Right atrium auricular region (tissue), 2 donors: ENCODE measurements around the gene GPR35. TPM values are rescaled to one million over a fixed set of nuclear protein-coding genes. Genes with fewer than 3 reads are reported as not detected.

Experiments
- DNase-seq: peaks from one replicate; pipeline ENCODE4 v3.0.0-alpha.2; 2019; ENCODE audit warnings: low spot score
- H3K27ac ChIP-seq, 2 donors: fragments of 200-600 bp; sonication (generic); 1 replicate in 1 of 2; 2 replicates in 1 of 2; pipeline ENCODE4 v1.5.1; 2016 to 2019
- H3K27me3 ChIP-seq, 2 donors: fragments of 200-600 bp; sonication (generic); one replicate each; pipeline versions ENCODE4 v1.5.1 to v1.6.0; 2017 to 2019
- H3K36me3 ChIP-seq: fragments of 200-600 bp; sonication (generic); one replicate; pipeline ENCODE4 v1.5.1; 2016
- H3K4me1 ChIP-seq, 2 donors: fragments of 200-600 bp; sonication (generic); one replicate each; pipeline versions ENCODE4 v1.5.1 to v1.6.0; 2017 to 2019
- H3K4me3 ChIP-seq, 2 donors: fragments of 200-600 bp; sonication (generic); 1 replicate in 1 of 2; 2 replicates in 1 of 2; pipeline ENCODE4 v1.5.1; 2017 to 2019; ENCODE audit warnings: mild to moderate bottlenecking in 1 of 2, moderate library complexity in 1 of 2
- H3K9me3 ChIP-seq, 2 donors: fragments of 200-600 bp; sonication (generic); one replicate each; pipeline ENCODE4 v1.5.1; 2019
- total RNA-seq, 2 donors: library from RNA; depleted of rRNA; stranded (reverse); fragments of >200 nt; gene quantifications; one replicate each; pipeline ENCODE4 v1.1.0, GENCODE V29; 2016
- TF ChIP-seq, protein P1 (sequence below), 2 donors: fragments of 200-600 bp; sonication (generic); IDR thresholded peaks; one replicate each; pipeline ENCODE4 v1.5.1; 2019; ENCODE audit warnings: antibody characterized with exemption in 2 of 2

GPR35 gene
- total RNA-seq, 2 donors from 2014 or later: 0.56 to 0.86 TPM

DNA sequence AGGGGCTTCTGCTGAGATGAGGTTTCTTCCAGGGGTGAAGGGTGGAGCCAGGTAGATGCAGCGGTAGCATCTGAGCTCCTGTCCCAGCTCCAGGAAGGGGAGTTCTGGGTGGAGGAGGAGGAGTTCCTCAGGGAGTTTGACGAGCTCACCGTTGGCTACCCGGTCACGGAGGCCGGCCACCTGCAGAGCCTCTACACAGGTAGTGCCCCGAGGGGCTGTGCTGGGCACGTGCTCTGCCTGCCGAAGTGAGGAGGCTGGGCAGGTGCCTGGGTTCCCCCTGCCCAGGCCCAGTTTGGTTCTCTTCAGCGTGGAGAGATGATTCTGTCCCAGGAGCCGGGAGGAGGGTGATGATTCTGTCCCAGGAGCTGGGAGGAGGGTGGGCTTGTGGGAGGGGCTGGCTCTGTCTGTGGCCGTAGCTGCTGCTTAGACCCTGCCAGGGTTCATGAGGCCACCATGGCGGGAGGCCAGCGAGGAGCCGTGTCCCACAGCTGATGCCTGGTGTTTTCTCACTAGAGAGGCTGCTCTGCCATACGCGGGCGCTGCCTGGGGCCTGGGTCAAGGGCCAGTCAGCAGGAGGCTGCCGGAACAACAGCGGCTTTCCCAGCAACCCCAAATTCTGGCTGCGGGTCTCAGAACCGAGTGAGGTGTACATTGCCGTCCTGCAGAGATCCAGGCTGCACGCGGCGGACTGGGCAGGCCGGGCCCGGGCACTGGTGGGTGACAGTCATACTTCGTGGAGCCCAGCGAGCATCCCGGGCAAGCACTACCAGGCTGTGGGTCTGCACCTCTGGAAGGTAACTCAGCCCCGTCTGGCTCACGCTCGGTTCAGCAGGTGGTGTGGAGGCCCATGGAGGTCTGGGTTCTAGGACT, 30.5 kb upstream of the GPR35 start:
- no peaks in the 10 kb centered on the region for H3K27me3 ChIP-seq
- peak overlapping the region; percentile 29 to 69 for H3K27ac ChIP-seq
- H3K36me3 ChIP-seq: peaks cover 27% of the 10 kb centered on the region
- TF ChIP-seq, protein P1, sequence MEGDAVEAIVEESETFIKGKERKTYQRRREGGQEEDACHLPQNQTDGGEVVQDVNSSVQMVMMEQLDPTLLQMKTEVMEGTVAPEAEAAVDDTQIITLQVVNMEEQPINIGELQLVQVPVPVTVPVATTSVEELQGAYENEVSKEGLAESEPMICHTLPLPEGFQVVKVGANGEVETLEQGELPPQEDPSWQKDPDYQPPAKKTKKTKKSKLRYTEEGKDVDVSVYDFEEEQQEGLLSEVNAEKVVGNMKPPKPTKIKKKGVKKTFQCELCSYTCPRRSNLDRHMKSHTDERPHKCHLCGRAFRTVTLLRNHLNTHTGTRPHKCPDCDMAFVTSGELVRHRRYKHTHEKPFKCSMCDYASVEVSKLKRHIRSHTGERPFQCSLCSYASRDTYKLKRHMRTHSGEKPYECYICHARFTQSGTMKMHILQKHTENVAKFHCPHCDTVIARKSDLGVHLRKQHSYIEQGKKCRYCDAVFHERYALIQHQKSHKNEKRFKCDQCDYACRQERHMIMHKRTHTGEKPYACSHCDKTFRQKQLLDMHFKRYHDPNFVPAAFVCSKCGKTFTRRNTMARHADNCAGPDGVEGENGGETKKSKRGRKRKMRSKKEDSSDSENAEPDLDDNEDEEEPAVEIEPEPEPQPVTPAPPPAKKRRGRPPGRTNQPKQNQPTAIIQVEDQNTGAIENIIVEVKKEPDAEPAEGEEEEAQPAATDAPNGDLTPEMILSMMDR (IDR thresholded peaks at IDR 0.05): no peak
- no peak overlapping the region for H3K4me3 ChIP-seq
- no peak for DNase-seq
- H3K4me1 ChIP-seq: peaks cover 0 to 48% of the 10 kb centered on the region in 2 donors
- H3K9me3 ChIP-seq: no peaks in the 10 kb centered on the region

DNA sequence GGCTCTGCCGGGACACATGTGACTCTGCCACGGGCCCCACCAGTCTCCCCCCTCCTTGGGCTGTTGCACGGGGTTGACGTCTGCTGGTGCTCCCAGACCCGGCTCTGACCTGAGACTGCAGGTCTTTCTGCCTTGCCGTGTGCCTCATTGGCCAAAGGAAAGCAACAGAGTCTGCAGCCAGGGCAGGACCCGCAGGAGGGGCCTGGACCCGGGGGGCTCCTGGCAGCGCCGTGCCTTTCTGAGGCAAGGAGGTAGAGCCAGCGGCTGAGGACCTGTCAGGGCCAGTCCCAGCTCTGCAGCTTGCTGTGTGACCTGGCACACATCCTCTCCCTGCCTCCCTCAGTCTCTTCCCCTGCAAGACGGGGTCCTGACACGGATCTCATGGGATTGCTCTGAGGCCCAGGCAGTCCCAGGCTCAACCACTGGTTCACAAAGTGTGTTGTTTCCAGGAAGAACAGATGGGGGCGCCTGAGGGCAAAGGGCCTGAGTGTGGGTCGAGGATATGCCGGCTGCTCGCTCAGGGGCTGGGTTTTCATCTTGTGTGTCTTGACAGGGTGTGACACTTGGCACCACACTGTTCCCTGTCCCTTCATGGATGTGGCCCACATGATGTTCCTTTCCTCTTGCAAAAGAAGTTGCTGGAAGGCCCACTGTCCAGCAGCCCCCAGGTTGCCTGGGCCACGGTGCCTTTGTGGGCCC, 29.8 kb upstream of the GPR35 start:
- H3K9me3 ChIP-seq: no peaks in the 10 kb centered on the region
- H3K4me3 ChIP-seq: no peak overlapping the region
- H3K27ac ChIP-seq: peak overlapping the region; percentile 64 to 68
- H3K27me3 ChIP-seq: no peaks in the 10 kb centered on the region
- DNase-seq: no peak
- peaks cover 0 to 42% of the 10 kb centered on the region in 2 donors for H3K4me1 ChIP-seq
- peaks cover 23% of the 10 kb centered on the region for H3K36me3 ChIP-seq
- TF ChIP-seq, protein P1 (IDR thresholded peaks at IDR 0.05): peak in 1 of 2 donors; percentile 42

DNA sequence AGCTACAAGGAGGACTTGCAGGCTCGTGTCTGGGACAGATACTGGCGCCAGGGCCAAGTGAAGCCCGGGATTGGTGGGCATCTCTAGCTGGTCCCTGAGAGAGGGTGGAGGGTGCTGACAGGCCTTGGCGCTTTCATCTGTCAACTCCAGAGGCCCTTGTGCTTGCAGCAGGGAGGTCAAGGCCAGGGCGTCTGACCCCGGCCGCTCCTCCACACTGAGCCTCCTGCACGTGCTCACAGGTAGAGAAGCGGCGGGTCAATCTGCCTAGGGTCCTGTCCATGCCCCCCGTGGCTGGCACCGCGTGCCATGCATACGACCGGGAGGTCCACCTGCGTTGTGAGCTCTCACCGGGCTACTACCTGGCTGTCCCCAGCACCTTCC, 29.2 kb upstream of the GPR35 start:
- TF ChIP-seq, protein P1 (IDR thresholded peaks at IDR 0.05): no peak
- Histone ChIP-seq H3K27me3 (no peaks in the 10 kb centered on the region), H3K4me3 (no peak overlapping the region), H3K27ac (peak overlapping the region; percentile 64 to 68), H3K36me3 (peaks cover 20% of the 10 kb centered on the region), H3K4me1 (peaks cover 0 to 42% of the 10 kb centered on the region in 2 donors), H3K9me3 (no peaks in the 10 kb centered on the region)
- DNase-seq: no peak

DNA sequence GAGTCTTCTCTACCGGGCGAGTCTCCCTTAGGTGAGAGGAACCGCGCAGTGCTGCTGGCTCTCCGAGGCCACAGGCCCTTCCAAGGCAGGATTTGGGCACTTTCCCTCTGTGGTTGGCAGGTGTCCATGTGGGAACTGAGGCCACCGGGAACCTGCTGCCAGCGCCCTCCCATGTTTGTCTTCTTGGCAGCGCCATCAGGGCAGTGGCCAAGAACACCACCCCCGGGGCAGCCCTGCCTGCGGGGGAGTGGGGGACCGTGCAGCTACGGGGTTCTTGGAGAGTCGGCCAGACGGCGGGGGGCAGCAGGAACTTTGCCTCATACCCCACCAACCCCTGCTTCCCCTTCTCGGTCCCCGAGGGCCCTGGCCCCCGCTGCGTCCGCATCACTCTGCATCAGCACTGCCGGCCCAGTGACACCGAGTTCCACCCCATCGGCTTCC, 28.8 kb upstream of the GPR35 start:
- peaks cover 18% of the 10 kb centered on the region for H3K36me3 ChIP-seq
- peaks cover 0 to 42% of the 10 kb centered on the region in 2 donors for H3K4me1 ChIP-seq
- no peaks in the 10 kb centered on the region for H3K27me3 ChIP-seq
- H3K9me3 ChIP-seq: no peaks in the 10 kb centered on the region
- no peak for DNase-seq
- H3K27ac ChIP-seq: peak overlapping the region; percentile 64 to 68
- TF ChIP-seq, protein P1 (IDR thresholded peaks at IDR 0.05): no peak
- no peak overlapping the region for H3K4me3 ChIP-seq

DNA sequence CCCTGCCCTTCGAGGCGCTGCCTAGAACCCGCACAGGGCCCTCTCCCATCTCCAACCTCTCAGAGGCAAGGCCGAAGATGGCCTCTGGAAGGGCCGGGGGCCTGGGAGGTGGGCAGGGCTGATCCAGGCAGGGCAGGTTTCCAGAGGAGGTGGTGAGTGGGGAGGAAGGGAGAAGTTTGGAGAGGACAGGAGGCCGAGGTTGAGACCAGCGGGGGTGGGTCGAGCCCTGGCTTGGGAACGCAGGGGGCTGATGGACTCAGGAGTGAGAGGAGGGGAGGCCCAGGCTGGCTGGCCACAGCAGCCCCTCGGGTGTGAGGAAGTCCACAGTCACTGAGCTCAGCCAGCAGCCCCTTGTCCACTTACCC, 28.2 kb upstream of the GPR35 start:
- H3K4me3 ChIP-seq: no peak overlapping the region
- DNase-seq: no peak
- H3K27me3 ChIP-seq: no peaks in the 10 kb centered on the region
- H3K9me3 ChIP-seq: no peaks in the 10 kb centered on the region
- TF ChIP-seq, protein P1 (IDR thresholded peaks at IDR 0.05): no peak
- peaks cover 18% of the 10 kb centered on the region for H3K36me3 ChIP-seq
- peak overlapping the region in 1 of 2 donors; percentile 68 for H3K27ac ChIP-seq
- peaks cover 0 to 42% of the 10 kb centered on the region in 2 donors for H3K4me1 ChIP-seq
